Stimulated activated CD8-positive, alpha-beta memory T cell treated with anti-CD3 and anti-CD28 coated beads, Interleukin-2, amount 100 ng/mL, for 1 hour (primary cell): ENCODE measurements around the gene CACHD1.

Experiments
- DNase-seq, 2 donors: peaks; one replicate each; pipeline ENCODE4 v3.0.0-alpha.2; 2020; ENCODE audit warnings: low read depth in 2 of 2

The CACHD1 gene

GRCh38 chr1:64469977-64470664 is at the start of gene CACHD1:
Gene CACHD1 (plus strand): TSS chr1:64470129. CDS start chr1:64470745, 616 bp downstream.
- peak; percentile 14 to 31 for DNase-seq

GRCh38 chr1:64421377-64421776 is 48.6 kb upstream of the CACHD1 start:
- no peak for DNase-seq

- DNase-seq: no peak
Measured at GRCh38 chr1:64423526-64423925, 46.4 kb upstream of the CACHD1 start.

DNA sequence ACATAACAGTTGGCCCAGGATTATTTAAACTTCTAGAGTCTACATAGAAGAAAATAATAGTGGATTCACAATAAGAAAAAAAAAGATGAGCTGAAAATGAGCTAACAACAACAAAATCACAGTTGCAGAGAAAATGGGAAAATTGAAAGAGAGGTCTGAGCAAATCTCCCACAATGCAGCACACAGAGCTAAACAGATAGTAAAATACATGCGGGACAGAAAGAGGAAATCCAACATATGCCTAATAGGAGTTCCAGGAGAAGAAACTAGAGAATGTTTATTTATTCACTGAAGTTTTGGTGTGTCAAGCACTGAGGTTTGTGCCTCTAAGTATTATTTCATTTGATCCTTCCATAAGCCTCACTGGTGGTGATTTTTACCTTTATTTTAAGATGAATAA is 45.5 kb upstream of the CACHD1 start:
- no peak for DNase-seq

DNA sequence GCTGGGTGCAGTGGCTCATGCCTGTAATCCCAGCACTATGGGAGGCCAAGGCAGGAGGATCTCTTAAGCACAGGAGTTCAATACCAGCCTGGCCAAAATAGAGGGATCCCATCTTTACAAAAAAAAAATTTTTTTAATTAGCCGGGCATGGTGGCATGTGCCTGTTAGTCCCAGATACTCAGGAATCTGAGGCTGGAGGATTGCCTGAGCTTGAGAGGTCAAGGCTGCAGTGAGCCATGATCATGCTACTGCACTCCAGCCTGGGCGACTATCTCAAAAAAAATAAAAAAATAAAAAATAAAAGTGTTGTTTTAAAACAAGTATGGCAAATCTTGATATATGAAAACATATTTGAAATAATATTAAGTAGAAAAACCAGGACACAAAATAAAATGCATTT is 44.4 kb upstream of the CACHD1 start:
- DNase-seq: no peak

- no peak for DNase-seq
Measured at GRCh38 chr1:64426681-64427080, 43.2 kb upstream of the CACHD1 start.

- no peak for DNase-seq
Measured at GRCh38 chr1:64427879-64428278, 42.0 kb upstream of the CACHD1 start.

GRCh38 chr1:64433308-64433707 is 36.6 kb upstream of the CACHD1 start:
- DNase-seq: no peak

- no peak for DNase-seq
Measured at GRCh38 chr1:64433747-64434146, 36.2 kb upstream of the CACHD1 start.

DNA sequence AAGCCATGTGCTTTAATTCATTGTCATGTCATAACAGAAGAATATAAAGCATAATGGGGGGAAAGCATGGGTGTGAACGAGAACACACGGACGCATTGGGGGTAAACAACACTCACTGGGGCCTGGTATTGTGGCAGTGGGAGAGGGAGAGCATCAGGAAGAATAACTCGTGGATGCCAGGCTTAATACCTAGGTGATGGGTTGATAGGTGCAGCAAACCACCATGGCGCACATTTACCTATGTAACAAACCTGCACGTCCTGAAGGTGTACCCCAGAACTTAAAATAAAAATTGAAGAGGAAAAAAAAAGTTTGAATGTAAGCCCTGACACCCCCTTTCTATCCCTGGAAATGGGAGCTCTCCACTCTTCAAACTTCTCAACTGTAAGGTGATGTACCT is 34.9 kb upstream of the CACHD1 start:
- DNase-seq: no peak

GRCh38 chr1:64437453-64437852 is 32.5 kb upstream of the CACHD1 start:
- no peak for DNase-seq

GRCh38 chr1:64440183-64440826 is 29.6 kb upstream of the CACHD1 start:
- DNase-seq: no peak

DNA sequence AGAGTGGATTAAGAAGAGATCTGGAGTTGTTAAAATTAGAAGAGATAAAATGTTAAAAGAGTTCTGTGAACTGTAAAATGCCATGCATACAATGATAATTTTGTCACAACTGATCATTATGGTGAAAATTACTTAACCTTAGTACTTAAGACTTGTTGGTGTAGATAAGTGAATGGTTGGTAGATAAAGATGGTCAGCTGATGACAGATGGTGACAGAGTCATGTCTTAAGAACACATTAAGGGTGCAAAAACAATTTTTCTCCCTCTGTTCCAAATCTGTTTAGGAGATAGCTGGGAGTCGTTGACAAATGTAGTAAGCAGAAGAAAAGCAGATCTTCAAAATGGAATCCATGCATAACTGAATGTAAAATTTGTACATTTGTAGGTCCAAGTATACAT is 18.5 kb upstream of the CACHD1 start:
- DNase-seq: no peak

- no peak for DNase-seq
Measured at GRCh38 chr1:64453688-64454087, 16.2 kb upstream of the CACHD1 start.

- no peak for DNase-seq
Measured at GRCh38 chr1:64458915-64459314, 11.0 kb upstream of the CACHD1 start.

DNA sequence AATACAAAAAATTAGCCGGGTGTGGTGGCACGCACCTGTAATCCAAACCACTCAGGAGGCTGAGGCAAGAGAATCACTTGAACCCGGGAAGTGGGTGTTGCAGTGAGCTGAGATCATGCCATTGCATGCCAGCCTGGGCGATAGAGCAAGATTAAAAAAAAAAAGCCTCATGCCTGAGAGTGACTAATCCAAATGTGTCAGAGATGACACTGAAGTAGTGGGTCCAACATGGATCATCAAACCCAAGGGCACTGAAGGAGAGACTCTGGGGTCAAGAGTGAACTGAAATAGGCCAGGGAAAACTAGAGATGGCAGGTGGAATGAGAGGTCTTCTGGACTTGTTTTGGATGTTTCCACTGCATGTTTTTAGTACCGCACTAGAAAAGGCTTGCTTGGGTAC is 10.2 kb upstream of the CACHD1 start:
- DNase-seq: no peak

GRCh38 chr1:64466033-64466432 is 3.9 kb upstream of the CACHD1 start:
- no peak for DNase-seq

- no peak for DNase-seq
Measured at GRCh38 chr1:64469116-64469976, 583 bp upstream of the CACHD1 start.

- no peak for DNase-seq
Measured at GRCh38 chr1:64470665-64471217, 812 bp downstream of the CACHD1 start.

- no peak for DNase-seq
Measured at GRCh38 chr1:64471218-64472039, 1.5 kb downstream of the CACHD1 start.

- no peak for DNase-seq
Measured at GRCh38 chr1:64472040-64472376, 2.1 kb downstream of the CACHD1 start.

DNA sequence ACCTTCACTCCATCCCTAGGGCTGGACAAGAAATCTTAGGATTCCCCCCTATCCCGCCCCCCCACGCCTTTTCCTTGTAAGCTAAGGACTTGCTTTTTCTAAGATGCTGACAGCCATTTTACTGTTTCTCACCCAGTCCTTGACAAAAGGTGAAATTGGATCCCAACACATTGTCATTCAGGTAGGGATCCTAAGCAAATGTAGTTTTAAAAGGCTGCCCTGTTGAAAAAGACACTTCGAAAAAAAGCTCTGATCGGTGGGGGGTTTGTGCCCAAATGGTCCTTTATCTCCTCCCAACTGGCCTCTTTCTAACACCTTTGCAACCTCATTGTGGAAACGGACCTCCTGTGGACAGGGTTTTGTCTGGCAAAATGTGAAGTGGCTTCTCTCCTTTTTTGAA is 2.9 kb downstream of the CACHD1 start:
- no peak for DNase-seq
